IPS-18c (cell line): ENCODE data around the gene CCDC14.
"Not testable (repeated sequence)": the region's sequence is repeated elsewhere in the genome, so short reads cannot be mapped to it uniquely, and the experiment has no call there.

Experiments used
- H3K4me3 ChIP-seq: 2 replicates; pipeline ENCODE4 v1.7.0; 2013; ENCODE audit warnings: low read depth, mild to moderate bottlenecking, low read length, moderate library complexity; ENCODE audit not compliant: insufficient read depth
- H3K9me3 ChIP-seq: one replicate; pipeline ENCODE4 v1.6.1; 2013; ENCODE audit warnings: mild to moderate bottlenecking, low read length, moderate library complexity; ENCODE audit not compliant: control insufficient read depth, insufficient read depth

Gene CCDC14

GRCh38 chr3:123975030-123975429 lies 14.0 kb upstream of the CCDC14 start:
- H3K9me3 ChIP-seq, H3K4me3 ChIP-seq: not testable (repeated sequence)

- Histone ChIP-seq H3K4me3 (no peak overlapping the region), H3K9me3 (no peaks in the 10 kb centered on the region)
These were observed 10.4 kb upstream of the CCDC14 start for GRCh38 chr3:123971406-123971805.

- not testable (repeated sequence) for H3K4me3 ChIP-seq, H3K9me3 ChIP-seq
These were observed 6.2 kb upstream of the CCDC14 start for GRCh38 chr3:123967260-123967659.

GRCh38 chr3:123966799-123967198 lies 5.8 kb upstream of the CCDC14 start:
- H3K9me3 ChIP-seq, H3K4me3 ChIP-seq: not testable (repeated sequence)

GRCh38 chr3:123964793-123965192 lies 3.8 kb upstream of the CCDC14 start:
- H3K9me3 ChIP-seq, H3K4me3 ChIP-seq: not testable (repeated sequence)

GRCh38 chr3:123961508-123961856 lies 453 bp upstream of the CCDC14 start:
- Histone ChIP-seq H3K4me3 (peak overlapping the region; percentile 44), H3K9me3 (no peaks in the 10 kb centered on the region)

GRCh38 chr3:123953735-123954134 lies 7.3 kb downstream of the CCDC14 start:
- H3K4me3 ChIP-seq, result no peak overlapping the region
- H3K9me3 ChIP-seq, result no peaks in the 10 kb centered on the region

- H3K9me3 ChIP-seq, result no peaks in the 10 kb centered on the region
- H3K4me3 ChIP-seq, result no peak overlapping the region
These were observed 8.0 kb downstream of the CCDC14 start for GRCh38 chr3:123952844-123953520.

- Histone ChIP-seq H3K9me3 (no peaks in the 10 kb centered on the region), H3K4me3 (no peak overlapping the region)
These were observed 9.2 kb downstream of the CCDC14 start for GRCh38 chr3:123951522-123952447.

GRCh38 chr3:123949641-123950040 lies 11.4 kb downstream of the CCDC14 start:
- no peaks in the 10 kb centered on the region for H3K9me3 ChIP-seq
- H3K4me3 ChIP-seq, result no peak overlapping the region

GRCh38 chr3:123948449-123948848 lies 12.6 kb downstream of the CCDC14 start:
- Histone ChIP-seq H3K4me3 (no peak overlapping the region), H3K9me3 (no peaks in the 10 kb centered on the region)

GRCh38 chr3:123947482-123947881 lies 13.5 kb downstream of the CCDC14 start:
- no peaks in the 10 kb centered on the region for H3K9me3 ChIP-seq

GRCh38 chr3:123941542-123941941 lies 19.5 kb downstream of the CCDC14 start:
- H3K4me3 ChIP-seq, result no peak overlapping the region
- H3K9me3 ChIP-seq, result no peaks in the 10 kb centered on the region

More at GRCh38 chr3:123947482-123947881, 13.5 kb downstream of the CCDC14 start:
- no peak overlapping the region for H3K4me3 ChIP-seq

GRCh38 chr3:123941121-123941520 lies 19.9 kb downstream of the CCDC14 start:
- Histone ChIP-seq H3K9me3 (no peaks in the 10 kb centered on the region), H3K4me3 (no peak overlapping the region)

GRCh38 chr3:123939706-123940105 lies 21.3 kb downstream of the CCDC14 start:
- Histone ChIP-seq H3K4me3 (no peak overlapping the region), H3K9me3 (no peaks in the 10 kb centered on the region)

- H3K4me3 ChIP-seq, result no peak overlapping the region
- H3K9me3 ChIP-seq, result no peaks in the 10 kb centered on the region
These were observed 24.6 kb downstream of the CCDC14 start for GRCh38 chr3:123936400-123936799.

- H3K4me3 ChIP-seq, result no peak overlapping the region
- no peaks in the 10 kb centered on the region for H3K9me3 ChIP-seq
These were observed 25.2 kb downstream of the CCDC14 start for GRCh38 chr3:123935830-123936229.

- no peaks in the 10 kb centered on the region for H3K9me3 ChIP-seq
- no peak overlapping the region for H3K4me3 ChIP-seq
These were observed 26.8 kb downstream of the CCDC14 start for GRCh38 chr3:123934250-123934649.
